Measurements from ENCODE around the gene PLOD2.

The PLOD2 gene

DNA sequence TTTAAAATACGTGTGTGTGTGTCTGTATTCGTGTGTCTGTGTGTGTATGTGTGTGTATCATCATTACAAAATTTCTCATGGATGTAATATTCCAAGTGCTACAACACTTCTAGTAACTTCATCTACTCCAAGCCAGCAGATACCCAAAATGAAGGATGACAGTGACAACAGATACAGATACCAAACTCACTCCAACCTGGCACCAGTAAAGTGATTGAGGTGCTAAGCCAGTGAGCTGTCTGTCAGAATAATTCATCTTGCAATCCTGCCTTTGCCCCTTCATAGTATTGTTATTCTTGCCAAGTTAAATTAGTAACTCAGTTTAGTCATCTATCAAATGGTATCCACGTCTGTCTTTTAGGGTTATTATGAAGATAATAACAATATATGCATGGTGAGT, 58.1 kb downstream of the PLOD2 start:
- DNase-seq (ENCODE audit: extremely low read depth in 1 of 2, low read depth in 1 of 2), result no peak

DNA sequence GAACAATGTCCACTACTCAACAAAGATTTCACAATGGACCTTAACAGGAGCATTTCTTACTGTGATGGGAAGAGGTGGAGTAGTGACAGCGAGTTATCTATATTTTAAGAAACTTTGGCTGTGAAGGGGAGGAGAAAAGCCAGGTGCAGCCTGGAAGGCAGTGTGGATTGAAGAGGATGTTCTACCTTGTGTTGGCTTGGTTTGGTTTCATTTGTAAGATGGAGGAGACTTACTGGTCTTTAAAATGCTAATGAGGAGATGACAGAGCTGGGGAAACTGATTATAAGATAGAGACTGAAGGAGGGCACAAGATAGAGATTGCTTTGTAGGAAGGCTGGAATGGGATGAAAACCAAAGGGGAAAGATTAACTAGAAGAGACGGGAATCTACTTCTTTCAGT, 59.4 kb downstream of the PLOD2 start:
- no peak for DNase-seq (ENCODE audit: extremely low read depth in 1 of 2, low read depth in 1 of 2)

DNA sequence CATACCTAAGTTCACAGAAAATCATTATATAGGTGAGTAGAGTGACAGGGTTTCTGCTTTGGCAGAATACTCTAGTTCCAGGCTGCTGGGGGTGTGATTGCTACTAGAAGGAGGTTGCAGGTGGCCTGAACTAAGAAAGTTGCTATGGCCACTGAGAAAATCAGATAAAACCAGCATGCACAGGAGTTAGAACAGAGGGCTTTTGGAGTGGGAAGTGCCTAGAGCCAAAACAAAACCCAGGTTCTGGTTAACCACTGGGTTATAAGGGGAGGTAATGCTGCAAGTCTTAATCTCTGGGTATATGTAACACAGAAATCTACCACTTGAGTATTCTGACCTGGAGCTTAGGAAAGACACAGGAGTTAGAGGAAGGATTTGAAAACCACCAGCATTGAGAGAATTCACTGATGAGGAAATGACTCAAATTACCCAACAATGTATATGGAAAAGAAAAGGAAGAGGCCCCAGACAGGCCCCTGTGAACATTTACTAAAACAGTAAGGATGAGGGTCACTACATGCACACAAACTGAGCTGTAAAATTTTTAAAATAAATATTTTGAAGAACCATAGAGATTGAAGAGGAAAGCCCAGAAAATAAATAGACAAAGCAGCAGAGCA, 60.0 kb downstream of the PLOD2 start:
- DNase-seq (ENCODE audit: extremely low read depth in 1 of 2, low read depth in 1 of 2), result no peak

DNA sequence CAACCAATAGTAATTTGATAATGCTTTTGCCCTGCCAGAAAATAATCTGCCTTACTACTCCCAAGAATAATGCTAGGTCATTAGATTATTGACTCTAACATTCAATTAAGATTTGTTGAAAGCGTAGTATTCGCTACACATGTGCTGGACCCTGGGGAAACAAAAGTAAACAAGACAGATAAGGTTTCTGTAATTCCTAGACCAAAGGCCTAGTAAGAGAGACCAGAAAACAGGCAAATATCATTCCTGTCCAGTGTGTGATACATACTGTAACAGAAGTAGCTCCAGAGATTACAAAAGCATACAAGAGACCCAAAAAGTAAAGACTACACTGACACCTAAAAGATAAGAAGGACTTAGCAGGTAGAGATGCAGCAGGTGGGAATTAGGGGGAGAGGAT, 60.8 kb downstream of the PLOD2 start:
- DNase-seq (ENCODE audit: extremely low read depth in 1 of 2, low read depth in 1 of 2), result no peak

DNA sequence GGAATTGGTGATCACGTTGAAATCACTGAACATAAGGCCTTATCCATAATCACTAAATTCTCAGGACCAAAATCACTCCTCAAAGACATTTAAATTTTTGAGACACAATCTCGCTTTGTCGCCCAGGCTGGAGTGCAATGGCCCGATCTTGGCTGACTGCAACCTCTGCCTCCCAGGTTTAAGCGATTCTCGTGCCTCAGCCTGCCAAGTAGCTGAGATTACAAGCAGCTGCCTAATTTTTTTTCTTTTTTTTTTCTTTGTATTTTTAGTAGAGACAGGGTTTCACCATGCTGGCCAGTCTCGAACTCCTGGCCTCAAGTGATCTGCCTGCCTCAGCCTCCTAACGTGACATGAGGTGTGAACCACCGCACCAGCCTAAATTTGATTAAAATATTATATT, 61.7 kb downstream of the PLOD2 start:
- DNase-seq (ENCODE audit: extremely low read depth in 1 of 2, low read depth in 1 of 2), result no peak

DNA sequence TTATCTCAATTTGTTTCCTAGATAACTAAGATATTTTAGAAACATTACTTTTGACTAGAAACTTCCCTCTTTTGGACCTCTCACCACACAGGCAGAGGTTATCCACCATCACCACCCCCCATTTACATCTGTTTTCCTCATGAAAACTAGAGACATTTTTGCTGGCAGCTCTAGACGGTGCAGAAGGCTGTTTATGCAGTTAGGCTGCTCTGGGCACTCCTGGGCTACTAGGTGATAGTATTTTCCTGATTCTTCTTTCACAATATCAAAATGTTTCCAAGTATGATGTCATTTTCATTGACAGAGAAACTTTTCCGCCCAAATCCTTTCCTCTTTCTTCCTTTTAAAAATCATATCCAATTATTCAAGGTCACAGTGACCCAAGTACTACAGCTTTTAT, 67.1 kb downstream of the PLOD2 start:
- DNase-seq (ENCODE audit: extremely low read depth in 1 of 2, low read depth in 1 of 2), result no peak

DNA sequence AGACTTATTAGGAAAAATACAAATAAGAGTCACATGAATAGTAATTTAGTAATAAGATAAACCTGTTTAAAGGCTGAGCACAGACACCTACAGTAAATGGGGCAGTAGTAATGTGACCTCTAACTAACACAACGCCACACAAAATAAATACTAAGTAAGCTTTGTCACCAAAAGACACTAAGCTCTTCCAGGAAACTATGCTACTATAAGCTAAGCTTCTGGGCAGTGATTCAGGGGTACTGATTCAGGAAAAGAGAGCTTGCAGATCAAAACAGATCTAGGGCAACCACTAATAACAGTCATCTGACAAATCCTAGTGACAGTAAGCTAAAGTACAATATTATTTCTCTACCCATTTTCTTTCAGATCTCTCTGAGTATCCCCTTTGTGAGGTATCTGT, 68.8 kb downstream of the PLOD2 start:
- DNase-seq (ENCODE audit: extremely low read depth in 1 of 2, low read depth in 1 of 2), result no peak

DNA sequence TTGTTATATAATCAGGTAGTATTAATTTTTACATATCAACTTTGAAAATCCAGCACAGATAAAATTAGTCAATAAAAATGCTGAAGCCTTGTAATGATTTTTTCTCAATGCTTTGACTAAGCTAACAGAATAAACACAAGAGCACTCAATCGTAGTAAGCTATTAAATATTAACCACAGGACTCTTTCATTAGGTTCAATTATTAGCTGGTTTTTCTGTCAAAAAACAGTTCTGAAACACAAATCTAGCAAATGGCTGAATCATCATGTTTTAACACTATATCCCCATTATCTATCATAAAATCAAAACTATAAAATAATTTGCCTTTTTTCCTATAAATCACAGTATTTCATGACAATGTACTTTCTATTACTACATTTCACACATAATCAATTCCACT, 69.6 kb downstream of the PLOD2 start:
- DNase-seq (ENCODE audit: extremely low read depth in 1 of 2, low read depth in 1 of 2), result no peak

DNA sequence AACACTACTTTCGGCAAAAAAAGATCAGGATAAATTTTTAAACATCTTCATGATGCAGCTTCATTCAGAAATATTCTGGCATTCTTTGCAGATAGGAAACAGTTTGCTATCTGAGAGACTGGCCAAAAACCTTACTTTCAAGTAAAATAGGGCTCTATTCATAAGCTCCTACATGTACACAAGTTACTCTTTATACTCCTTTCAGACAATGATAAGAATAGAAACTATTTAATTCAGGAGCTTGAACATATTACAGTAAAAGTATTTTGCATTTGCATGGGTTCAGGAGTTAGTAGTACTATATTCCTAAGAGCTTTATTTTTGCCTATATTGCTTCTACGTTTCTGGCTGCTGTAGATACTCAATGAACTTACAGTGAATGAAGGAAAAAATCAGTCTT, 70.5 kb downstream of the PLOD2 start:
- no peak for DNase-seq (ENCODE audit: extremely low read depth in 1 of 2, low read depth in 1 of 2)

DNA sequence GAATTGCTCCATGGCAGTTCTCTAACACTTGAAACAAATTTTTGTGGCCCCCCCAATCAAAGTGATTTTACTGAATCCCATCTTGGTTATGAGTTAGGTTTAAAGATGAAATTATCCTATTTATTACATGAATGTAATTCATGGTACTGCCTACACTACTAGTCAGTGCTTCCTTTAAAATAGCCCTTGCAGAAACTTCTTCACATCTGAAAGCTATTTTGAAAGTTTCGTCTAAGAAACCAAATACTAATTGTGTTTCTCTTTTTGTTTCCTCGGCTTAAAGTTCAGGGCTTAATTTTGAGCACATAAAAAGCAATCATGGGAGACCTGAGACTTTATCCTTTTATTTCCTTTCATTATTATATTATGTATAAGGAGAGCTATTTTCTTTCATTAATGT, 72.1 kb downstream of the PLOD2 start:
- DNase-seq (ENCODE audit: extremely low read depth in 1 of 2, low read depth in 1 of 2), result no peak

DNA sequence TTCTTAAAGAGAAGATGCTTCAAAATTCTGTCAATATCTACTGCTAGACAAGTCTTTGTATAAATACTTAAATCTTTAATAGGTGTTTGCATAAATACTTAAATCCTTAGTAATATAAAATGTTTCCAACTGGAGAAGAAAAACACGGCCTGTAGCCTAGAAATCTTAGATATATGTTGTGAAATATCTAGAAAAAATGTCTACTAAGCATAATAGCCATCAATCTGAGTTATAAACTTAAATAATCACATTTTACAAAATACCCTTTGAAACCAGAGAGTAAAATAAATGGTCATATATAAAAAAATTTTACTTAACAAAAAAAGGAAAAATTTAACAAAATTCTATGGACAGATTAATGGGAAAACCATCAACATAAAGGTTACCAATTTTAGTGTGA, 73.9 kb downstream of the PLOD2 start:
- no peak for DNase-seq (ENCODE audit: extremely low read depth in 1 of 2, low read depth in 1 of 2)

DNA sequence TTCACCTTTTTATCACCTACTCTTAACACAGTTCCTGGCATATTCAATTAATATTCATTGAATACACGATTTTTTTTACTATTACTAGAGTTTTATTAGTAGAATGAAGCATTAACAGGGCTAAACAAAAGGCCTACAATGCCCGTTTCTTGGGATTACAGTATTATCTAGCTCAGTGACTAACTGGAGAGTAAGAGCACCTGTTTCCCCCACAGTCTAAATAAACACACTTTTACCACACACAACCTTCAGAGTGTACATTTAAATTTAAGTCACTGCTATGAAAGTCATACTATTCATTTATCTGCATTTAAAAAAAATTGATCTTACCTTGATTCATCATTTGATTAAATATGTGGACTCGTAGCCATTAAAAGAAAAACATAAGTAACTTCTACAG, 74.8 kb downstream of the PLOD2 start:
- no peak for DNase-seq (ENCODE audit: extremely low read depth in 1 of 2, low read depth in 1 of 2)

DNA sequence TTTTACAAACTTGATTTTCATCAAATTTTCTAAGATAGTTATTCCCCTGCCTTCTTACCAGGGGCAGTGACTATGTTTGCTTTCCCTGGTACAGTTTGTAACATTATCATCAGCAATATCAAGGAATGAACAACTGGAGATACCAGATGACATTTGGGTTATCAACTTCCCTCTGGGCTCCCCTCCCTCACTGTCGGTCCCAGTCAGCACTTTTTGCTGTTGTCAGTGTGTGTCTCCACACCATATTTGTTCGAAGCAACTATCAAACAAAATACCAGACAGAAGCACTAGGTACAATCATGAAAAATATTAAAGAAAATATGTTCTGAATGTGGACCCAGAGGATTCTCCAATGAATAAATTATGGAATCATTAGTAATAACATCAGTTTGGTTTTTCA, 75.3 kb downstream of the PLOD2 start:
- no peak for DNase-seq (ENCODE audit: extremely low read depth in 1 of 2, low read depth in 1 of 2)

DNA sequence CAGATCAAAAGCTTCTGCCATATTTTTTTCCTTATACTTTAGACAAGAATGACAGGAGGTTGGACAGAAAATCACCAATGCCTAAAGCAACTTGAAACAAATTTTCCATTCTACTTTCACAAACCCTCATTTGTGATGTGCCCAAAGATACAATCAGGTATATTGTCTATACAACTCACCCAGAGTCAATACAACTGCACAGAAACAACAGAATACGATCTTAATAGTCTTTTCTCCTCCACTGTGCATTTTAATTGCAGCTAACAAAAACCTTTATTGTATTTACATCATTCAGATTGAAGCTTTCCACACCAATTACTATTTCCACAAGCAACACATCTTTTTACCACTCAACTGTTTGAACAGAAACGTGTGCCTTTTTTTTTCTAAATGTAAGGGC, 80.4 kb downstream of the PLOD2 start:
- DNase-seq (ENCODE audit: extremely low read depth in 1 of 2, low read depth in 1 of 2), result no peak

DNA sequence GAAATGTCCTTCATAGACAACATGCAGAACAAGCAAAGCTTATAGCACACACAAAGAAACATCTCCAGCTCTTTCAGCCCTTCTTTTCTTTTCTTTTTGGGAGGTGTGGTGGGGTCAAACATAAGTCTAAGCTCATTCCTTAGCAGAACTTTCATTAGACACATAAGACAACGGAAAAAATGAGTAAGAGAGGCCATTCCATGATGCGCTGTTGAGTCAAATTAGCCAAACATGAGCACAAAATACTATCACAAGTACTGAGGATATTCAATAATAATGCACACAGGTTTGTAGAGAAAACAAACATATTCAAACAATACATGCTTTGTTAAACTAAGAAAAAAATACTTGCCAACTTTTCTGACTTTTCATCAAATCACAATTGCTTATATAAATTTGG, 83.0 kb downstream of the PLOD2 start:
- no peak for DNase-seq (ENCODE audit: extremely low read depth in 1 of 2, low read depth in 1 of 2)

DNA sequence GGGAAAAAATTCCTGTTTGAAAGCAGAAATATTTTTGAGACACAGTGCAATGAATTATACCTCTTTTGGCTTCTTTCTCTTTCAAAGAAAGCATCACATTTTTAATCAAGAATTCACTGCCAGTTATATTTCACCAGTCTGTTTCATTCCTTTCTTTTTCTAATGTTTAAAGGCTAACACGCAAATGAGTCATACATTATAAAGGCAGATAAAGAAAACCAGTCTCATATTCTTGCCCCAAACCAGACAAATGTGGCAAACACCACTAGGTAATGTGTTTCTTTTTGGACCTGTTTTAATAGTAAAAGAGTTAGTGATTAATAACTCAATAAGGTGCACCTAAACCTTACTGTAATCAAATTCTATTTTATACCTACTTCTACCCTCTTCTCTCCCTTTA, 83.8 kb downstream of the PLOD2 start:
- DNase-seq (ENCODE audit: extremely low read depth in 1 of 2, low read depth in 1 of 2), result no peak

DNA sequence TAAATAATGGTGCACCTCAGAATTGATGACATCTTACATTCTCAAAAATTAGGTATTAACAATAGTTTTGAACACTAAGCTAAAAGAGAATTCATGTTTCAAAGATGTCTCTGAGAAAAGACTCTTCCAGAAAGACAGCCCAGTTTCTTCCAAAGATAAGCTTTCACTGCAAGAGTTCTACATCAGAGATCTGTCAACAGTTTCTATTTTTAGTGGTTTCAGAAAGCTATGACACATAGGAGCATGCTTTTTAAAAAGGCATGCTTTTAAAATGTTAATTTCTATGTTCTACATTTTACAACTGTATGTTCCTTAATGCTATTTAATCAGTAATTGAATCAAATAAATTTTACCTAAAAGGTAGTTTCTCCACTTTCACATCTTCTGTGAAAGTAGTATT, 88.2 kb downstream of the PLOD2 start:
- DNase-seq (ENCODE audit: extremely low read depth in 1 of 2, low read depth in 1 of 2), result no peak

DNA sequence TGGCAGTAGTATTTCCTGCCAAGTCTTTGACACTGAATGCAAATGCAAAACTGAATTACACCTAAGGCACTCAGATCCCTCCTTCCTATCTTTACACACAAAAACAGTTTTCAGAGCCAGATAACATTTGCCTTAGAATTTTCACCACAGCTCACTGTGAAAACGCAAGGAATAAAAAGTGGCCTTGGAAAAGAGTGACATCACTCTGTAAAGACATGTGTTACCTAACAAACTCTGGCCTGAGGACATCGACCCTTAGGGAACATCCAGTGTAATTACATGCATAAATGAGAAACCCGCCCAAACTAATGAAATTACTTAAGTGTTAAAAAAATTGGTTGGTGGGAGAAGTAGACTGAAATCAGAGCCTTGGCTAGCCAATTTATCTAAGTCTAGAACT, 88.9 kb downstream of the PLOD2 start:
- DNase-seq (ENCODE audit: extremely low read depth in 1 of 2, low read depth in 1 of 2), result no peak

DNA sequence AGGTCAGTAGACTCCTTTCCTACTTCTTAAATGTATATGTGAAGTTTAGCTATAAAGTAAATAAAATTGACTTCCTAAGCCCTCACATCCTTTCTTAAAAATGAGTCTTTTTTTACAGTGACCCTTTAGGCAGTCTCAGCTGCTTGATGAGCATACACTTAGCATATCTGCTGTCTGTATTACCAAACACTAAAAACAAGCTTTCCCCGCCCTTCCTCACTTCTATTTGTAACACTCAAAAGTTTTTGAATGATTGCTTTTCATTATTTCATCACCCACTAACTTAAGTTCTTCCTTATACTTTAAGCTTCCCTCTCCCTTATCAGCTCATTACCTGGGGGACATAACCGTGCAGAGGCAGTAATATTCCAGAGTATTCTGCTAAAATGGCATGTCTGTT, 89.4 kb downstream of the PLOD2 start:
- no peak for DNase-seq (ENCODE audit: extremely low read depth in 1 of 2, low read depth in 1 of 2)

DNA sequence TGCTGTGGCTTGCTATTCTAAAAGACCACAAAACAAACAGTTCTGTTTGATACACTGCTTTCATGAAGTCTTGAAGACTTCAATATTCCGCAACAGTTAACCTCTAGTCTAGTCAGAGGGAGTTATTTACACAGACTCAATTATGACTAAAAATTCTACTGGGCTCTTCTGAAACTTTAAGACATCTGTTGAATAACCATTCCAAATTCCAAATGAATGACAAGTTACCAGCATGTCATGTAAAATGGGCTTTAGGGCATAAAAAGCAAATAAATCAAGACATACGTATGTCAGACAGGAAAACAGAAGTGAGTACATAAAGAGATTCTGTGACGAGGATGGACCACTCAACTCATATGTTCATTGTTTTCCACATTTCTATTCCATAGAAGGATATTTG, 93.9 kb downstream of the PLOD2 start:
- no peak for DNase-seq (ENCODE audit: extremely low read depth in 1 of 2, low read depth in 1 of 2)

DNA sequence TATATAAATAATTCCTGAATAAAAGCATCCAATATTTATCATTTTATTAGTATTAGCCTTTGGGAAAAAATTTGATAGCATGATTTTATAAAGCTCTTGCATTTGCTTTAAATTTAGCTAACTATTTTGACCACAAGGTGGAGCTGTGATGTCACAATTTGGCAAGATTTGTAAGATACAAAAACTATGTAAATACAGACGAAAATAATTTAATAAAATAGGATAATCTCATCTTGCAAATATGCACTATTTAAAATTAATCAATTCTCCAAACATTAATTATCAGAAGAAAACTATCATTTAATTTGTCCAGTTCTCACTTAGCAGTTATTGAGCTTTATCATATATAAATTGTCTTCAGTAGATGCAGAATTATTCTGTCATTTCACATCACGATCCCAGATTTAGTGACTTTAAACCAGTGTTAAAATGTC, 95.4 kb downstream of the PLOD2 start:
- DNase-seq (ENCODE audit: extremely low read depth in 1 of 2, low read depth in 1 of 2), result no peak

DNA sequence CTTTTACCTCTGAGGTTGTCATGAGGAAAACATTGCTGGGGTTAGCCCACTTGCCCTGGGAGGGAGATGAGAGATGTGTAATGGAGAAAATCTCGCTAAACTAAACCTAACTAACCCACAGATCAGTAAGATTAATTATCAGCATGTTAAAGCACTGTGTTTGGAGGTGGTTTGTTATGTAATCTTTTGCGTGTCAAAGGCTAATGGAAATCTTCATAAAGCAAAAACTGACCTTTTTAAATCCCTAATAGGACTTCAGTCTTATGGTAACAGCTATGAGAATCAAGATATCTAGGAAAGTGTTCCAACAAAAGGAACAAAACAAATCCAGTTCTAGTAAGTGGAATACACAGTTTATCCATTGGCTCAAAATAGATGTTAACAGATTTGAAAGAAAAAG, 102.7 kb downstream of the PLOD2 start:
- DNase-seq (ENCODE audit: extremely low read depth in 1 of 2, low read depth in 1 of 2), result no peak

DNA sequence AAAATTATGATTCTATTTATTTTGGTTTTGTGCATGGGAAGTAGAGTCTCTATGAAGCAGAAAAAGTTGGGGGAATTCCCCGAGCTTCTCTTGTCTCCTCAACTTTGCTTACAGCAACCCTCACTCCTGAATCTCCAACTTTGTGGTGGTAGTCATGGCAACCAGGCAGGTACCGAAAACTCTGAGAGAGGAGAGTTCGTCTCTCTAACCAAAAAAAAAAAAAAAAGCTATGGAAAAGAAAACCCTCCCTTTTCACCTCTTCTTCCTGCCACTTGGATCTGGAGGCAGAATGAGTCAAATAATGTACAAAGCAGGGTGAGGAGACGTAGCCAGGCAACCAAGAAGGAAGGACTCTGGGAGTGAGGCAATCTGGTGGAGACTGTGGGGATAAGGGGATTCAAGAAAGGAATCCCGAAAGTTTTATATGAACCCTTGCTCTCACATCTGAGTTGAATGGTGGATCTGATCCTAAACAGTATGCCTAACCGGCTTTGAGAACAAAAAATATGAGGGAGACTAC, 108.1 kb downstream of the PLOD2 start:
- DNase-seq (ENCODE audit: extremely low read depth in 1 of 2, low read depth in 1 of 2), result no peak
